Stomach (tissue), 4 donors: ENCODE measurements around the gene CDC42BPB.

Source experiments
- EP300 ChIP-seq: sonication (generic); formaldehyde crosslinking; IDR thresholded peaks from one replicate; pipeline ENCODE4 v1.6.1; 2017; ENCODE audit warnings: antibody characterized with exemption
- POLR2A ChIP-seq, 4 donors: fragments of 450-650 bp; IDR thresholded peaks; one replicate each; pipeline ENCODE4 v1.6.1; 2016; ENCODE audit warnings: antibody characterized with exemption in 4 of 4, control low read depth in 2 of 4, mild to moderate bottlenecking in 1 of 4, moderate library complexity in 1 of 4
- POLR2AphosphoS5 ChIP-seq, 3 donors: sonication (generic); formaldehyde crosslinking; IDR thresholded peaks; one replicate each; pipeline ENCODE4 v1.6.1; 2016; ENCODE audit warnings: antibody characterized with exemption in 3 of 3
- TF ChIP-seq, protein P1 (sequence below), 7 experiments: fragments of 450-650 bp in 4 of 7; fragments of 200-600 bp in 3 of 7; sonication (generic) in 3 of 7; IDR thresholded peaks; one replicate each; pipeline ENCODE4 v1.5.1; 2016 to 2019; ENCODE audit warnings: antibody characterized with exemption in 7 of 7, control low read depth in 2 of 7, mild to moderate bottlenecking in 1 of 7

- TF ChIP-seq, protein P1, sequence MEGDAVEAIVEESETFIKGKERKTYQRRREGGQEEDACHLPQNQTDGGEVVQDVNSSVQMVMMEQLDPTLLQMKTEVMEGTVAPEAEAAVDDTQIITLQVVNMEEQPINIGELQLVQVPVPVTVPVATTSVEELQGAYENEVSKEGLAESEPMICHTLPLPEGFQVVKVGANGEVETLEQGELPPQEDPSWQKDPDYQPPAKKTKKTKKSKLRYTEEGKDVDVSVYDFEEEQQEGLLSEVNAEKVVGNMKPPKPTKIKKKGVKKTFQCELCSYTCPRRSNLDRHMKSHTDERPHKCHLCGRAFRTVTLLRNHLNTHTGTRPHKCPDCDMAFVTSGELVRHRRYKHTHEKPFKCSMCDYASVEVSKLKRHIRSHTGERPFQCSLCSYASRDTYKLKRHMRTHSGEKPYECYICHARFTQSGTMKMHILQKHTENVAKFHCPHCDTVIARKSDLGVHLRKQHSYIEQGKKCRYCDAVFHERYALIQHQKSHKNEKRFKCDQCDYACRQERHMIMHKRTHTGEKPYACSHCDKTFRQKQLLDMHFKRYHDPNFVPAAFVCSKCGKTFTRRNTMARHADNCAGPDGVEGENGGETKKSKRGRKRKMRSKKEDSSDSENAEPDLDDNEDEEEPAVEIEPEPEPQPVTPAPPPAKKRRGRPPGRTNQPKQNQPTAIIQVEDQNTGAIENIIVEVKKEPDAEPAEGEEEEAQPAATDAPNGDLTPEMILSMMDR (IDR thresholded peaks at IDR 0.05) = no peak
- TF ChIP-seq POLR2AphosphoS5 (IDR thresholded peaks at IDR 0.05) (no peak), POLR2A (IDR thresholded peaks at IDR 0.05) (no peak), EP300 (no peak)
Observed at GRCh38 chr14:102952276-102952675, 105.1 kb downstream of the CDC42BPB start.
